Smooth muscle cell (in vitro differentiated cells): ENCODE results near the gene C1orf115. TPM values are rescaled to one million over a fixed set of nuclear protein-coding genes. Genes with fewer than 3 reads are reported as not detected.

ENCODE experiments used
- DNase-seq: peaks from one replicate; lab custom pipeline; 2025; ENCODE audit not compliant: unreplicated experiment; lab: John Stamatoyannopoulos, UW
- H2AFZ ChIP-seq: fragments of 200-600 bp; sonication (generic); 2 replicates; pipeline ENCODE4 v1.6.0; 2016; ENCODE audit warnings: antibody characterized with exemption, low read depth, mild to moderate bottlenecking
- H3F3A ChIP-seq: fragments of 200-600 bp; sonication (generic); 2 replicates; pipeline ENCODE4 v1.6.0; 2017; ENCODE audit warnings: antibody characterized with exemption, low read depth
- H3K27ac ChIP-seq: fragments of 200-600 bp; sonication (generic); 2 replicates; pipeline ENCODE4 v1.5.1; 2016; ENCODE audit warnings: low read depth, mild to moderate bottlenecking
- H3K27me3 ChIP-seq: fragments of 200-600 bp; sonication (generic); 2 replicates; pipeline ENCODE4 v1.6.1; 2016; ENCODE audit warnings: low read depth, mild to moderate bottlenecking
- H3K36me3 ChIP-seq: fragments of 200-600 bp; sonication (generic); 2 replicates; pipeline ENCODE4 v1.5.1; 2016; ENCODE audit warnings: low read depth
- H3K4me1 ChIP-seq: fragments of 200-600 bp; sonication (generic); 2 replicates; pipeline ENCODE4 v1.5.1; 2016; ENCODE audit warnings: low read depth
- H3K4me2 ChIP-seq: fragments of 200-600 bp; sonication (generic); 2 replicates; pipeline ENCODE4 v1.6.0; 2016; ENCODE audit warnings: mild to moderate bottlenecking
- H3K4me3 ChIP-seq: fragments of 200-600 bp; sonication (generic); 2 replicates; pipeline ENCODE4 v1.5.1; 2016; ENCODE audit warnings: mild to moderate bottlenecking
- H3K79me2 ChIP-seq: fragments of 200-600 bp; sonication (generic); 2 replicates; pipeline ENCODE4 v1.6.0; 2016; ENCODE audit warnings: low read depth, mild to moderate bottlenecking
- H3K9ac ChIP-seq: fragments of 200-600 bp; sonication (generic); 2 replicates; pipeline ENCODE4 v1.6.0; 2016; ENCODE audit warnings: low read depth
- H3K9me3 ChIP-seq: fragments of 200-600 bp; sonication (generic); replicated peaks from 2 replicates; pipeline ENCODE4 v1.5.1; 2016; ENCODE audit warnings: low read depth
- H4K20me1 ChIP-seq: fragments of 200-600 bp; sonication (generic); 2 replicates; pipeline ENCODE4 v1.6.0; 2016; ENCODE audit warnings: low read depth
- WGBS: methylation state at CpG from one replicate; pipeline ENCODE4 v1.1.7; 2016; ENCODE audit warnings: low lambda C conversion rate; 5-methylcytosine and 5-hydroxymethylcytosine counted together
- polyA plus RNA-seq: library from polyadenylated mRNA; unstranded; fragments of >200 nt; fragmentation: Nextera tagmentation; extraction: Ambion mirVana; gene quantifications from 2 replicates; pipeline ENCODE4 v1.2.1, GENCODE V29; 2016
- total RNA-seq: library from RNA; depleted of rRNA; stranded (reverse); fragments of >200 nt; gene quantifications from 2 replicates; pipeline ENCODE4 v1.2.3, GENCODE V29; 2014
- TF ChIP-seq, protein P1 (sequence below): fragments of 200-600 bp; sonication (generic); IDR thresholded peaks from 2 replicates; pipeline ENCODE4 v1.5.1; 2017; ENCODE audit warnings: borderline replicate concordance, mild to moderate bottlenecking, antibody characterized with exemption; ENCODE audit not compliant: insufficient read depth, poor library complexity, severe bottlenecking

C1orf115 gene, protein sequence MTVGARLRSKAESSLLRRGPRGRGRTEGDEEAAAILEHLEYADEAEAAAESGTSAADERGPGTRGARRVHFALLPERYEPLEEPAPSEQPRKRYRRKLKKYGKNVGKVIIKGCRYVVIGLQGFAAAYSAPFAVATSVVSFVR
- total RNA-seq (0.22 and 1.2 TPM in 2 replicates), polyA plus RNA-seq (0.05 and 1.3 TPM in 2 replicates)

DNA sequence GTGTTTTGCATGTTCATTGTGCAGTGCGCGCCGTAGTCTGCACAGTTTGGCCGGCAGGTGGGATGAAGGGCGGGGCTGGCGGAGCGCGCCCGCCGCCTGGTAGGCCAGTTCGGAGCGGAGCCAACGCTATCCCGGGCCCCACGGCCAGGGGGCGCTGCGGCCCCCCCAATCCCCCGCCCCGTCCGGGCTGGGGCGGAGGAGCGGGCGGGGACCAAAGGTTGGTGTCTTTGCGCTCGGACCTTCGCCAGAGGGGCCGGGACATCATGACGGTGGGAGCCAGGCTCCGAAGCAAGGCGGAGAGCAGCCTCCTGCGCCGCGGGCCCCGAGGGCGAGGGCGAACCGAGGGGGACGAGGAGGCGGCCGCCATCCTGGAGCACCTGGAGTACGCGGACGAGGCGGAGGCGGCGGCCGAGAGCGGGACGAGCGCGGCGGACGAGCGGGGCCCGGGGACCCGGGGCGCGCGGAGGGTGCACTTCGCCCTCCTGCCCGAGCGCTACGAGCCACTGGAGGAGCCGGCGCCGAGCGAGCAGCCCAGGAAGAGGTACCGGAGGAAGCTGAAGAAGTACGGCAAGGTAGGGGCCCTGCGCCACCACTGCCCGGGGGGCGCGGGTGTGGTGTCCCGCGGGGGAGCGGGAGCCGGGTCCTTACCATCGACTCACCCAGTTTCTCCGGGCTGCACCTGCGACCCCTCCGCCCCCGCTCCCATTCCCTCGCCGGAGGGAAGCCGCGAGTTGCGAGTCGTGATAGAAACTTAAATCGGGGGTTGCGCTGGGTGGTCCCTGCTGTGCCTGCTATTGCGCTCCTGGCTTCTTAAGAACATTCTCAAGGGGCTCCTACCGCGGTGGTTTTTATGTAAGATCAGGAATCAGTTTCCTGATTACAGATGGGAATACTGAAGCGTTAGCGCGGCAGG, at the start of gene C1orf115:
Gene C1orf115, plus strand, starts transcription at position 224 of the 913 bp plus-strand sequence. Its CDS starts 40 bp downstream, at position 264.
- Histone ChIP-seq H3K27ac (no peak within 1 kb of the TSS), H3K27me3 (peaks cover 51% of the 10 kb centered on the region), H4K20me1 (no peaks in the 10 kb centered on the region), H3K4me3 (peak within 1 kb of the TSS; percentile 62), H2AFZ (peak within 1 kb of the TSS; percentile 84), H3K36me3 (no peaks in the 10 kb centered on the region), H3K9me3 (no peaks in the 10 kb centered on the region), H3K79me2 (no peaks in the 10 kb centered on the region), H3K9ac (no peak within 1 kb of the TSS), H3F3A (no peaks in the 10 kb centered on the region), H3K4me2 (peak within 1 kb of the TSS; percentile 87), H3K4me1 (no peaks in the 10 kb centered on the region)
- TF ChIP-seq, protein P1, sequence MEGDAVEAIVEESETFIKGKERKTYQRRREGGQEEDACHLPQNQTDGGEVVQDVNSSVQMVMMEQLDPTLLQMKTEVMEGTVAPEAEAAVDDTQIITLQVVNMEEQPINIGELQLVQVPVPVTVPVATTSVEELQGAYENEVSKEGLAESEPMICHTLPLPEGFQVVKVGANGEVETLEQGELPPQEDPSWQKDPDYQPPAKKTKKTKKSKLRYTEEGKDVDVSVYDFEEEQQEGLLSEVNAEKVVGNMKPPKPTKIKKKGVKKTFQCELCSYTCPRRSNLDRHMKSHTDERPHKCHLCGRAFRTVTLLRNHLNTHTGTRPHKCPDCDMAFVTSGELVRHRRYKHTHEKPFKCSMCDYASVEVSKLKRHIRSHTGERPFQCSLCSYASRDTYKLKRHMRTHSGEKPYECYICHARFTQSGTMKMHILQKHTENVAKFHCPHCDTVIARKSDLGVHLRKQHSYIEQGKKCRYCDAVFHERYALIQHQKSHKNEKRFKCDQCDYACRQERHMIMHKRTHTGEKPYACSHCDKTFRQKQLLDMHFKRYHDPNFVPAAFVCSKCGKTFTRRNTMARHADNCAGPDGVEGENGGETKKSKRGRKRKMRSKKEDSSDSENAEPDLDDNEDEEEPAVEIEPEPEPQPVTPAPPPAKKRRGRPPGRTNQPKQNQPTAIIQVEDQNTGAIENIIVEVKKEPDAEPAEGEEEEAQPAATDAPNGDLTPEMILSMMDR: peak; percentile 98
- WGBS: 4% methylated on average over 49 of the region's 96 CpGs
- peak; percentile 13 for DNase-seq

DNA sequence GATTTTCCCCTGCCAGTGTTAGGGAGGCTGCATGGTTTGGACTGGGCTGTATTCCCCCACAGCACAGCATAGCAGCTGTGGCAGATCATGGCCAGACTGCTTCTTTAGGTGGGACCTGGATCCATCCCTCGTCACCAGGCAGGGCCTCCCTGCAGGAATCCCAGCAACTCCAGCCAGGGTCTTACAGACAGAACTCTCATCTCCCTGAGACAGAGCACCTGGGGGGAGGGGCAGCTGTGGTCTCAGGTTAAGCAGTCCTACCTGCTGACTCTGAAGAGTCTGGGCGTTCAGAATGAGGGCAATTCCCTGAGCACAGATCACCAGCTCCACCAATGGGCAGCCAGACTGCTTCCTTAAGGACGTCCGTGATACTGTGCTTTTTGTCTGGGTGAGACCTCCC, 47.9 kb upstream of the C1orf115 start:
- no peak for DNase-seq

DNA sequence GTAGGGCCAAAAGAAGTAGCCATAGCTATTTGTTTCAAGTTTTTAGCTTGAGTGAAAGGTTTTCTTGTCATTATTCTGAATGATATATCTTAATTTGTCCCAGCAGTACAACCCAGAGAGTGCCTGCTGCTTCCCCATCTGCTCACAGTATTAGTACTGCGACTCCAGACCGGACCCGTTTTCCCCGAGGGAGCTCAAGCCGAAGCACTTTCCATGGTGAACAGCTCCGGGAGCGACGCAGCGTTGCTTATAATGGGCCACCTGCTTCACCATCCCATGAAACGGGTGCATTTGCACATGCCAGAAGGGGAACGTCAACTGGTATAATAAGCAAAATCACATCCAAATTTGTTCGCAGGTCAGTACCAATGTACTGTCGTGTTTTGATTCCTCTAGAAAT, 37.2 kb upstream of the C1orf115 start:
- 98% methylated on average over 13 of the region's 13 CpGs for WGBS
- Histone ChIP-seq H3K79me2 (no peaks in the 10 kb centered on the region), H3K4me1 (no peaks in the 10 kb centered on the region), H3K4me2 (no peak overlapping the region), H3K27ac (no peak overlapping the region), H3K4me3 (no peak overlapping the region), H3K9me3 (no peaks in the 10 kb centered on the region), H3K27me3 (no peaks in the 10 kb centered on the region), H2AFZ (no peak overlapping the region), H3F3A (no peaks in the 10 kb centered on the region), H3K36me3 (peaks cover 4% of the 10 kb centered on the region), H3K9ac (no peak overlapping the region), H4K20me1 (no peaks in the 10 kb centered on the region)
- DNase-seq: no peak
- TF ChIP-seq, protein P1: no peak

More for the DNA sequence above, 47.9 kb upstream of the C1orf115 start:
- Histone ChIP-seq H3F3A (no peaks in the 10 kb centered on the region), H3K79me2 (no peaks in the 10 kb centered on the region), H3K4me3 (no peak overlapping the region), H3K9ac (no peak overlapping the region), H3K4me2 (no peak overlapping the region), H3K9me3 (no peaks in the 10 kb centered on the region), H2AFZ (no peak overlapping the region), H3K36me3 (no peaks in the 10 kb centered on the region), H3K27ac (no peak overlapping the region), H4K20me1 (no peaks in the 10 kb centered on the region), H3K4me1 (no peaks in the 10 kb centered on the region), H3K27me3 (no peaks in the 10 kb centered on the region)
- WGBS: 90% methylated on average over 4 of the region's 4 CpGs
- TF ChIP-seq, protein P1: no peak
